Cardiac fibroblast (primary cell): Measurements from ENCODE around the gene PTS.

ENCODE experiments used
- DNase-seq, 2 donors: peaks; one replicate each; pipeline versions ENCODE4 v3.0.0 to v3.0.0-alpha.2; 2010; ENCODE audit warnings: low read depth in 2 of 2
- H3K4me3 ChIP-seq, 2 donors: replicated peaks in 1 of 2; 1 replicate in 1 of 2; 2 replicates in 1 of 2; pipeline ENCODE4 v1.5.1; 2011; ENCODE audit warnings: low read depth in 2 of 2, low read length in 2 of 2, mild to moderate bottlenecking in 2 of 2, moderate library complexity in 1 of 2
- TF ChIP-seq, protein P1 (sequence below): IDR thresholded peaks from one replicate; pipeline ENCODE4 v1.5.1; 2011; ENCODE audit warnings: low read depth, mild to moderate bottlenecking, low read length, inconsistent platforms

The PTS gene

DNA sequence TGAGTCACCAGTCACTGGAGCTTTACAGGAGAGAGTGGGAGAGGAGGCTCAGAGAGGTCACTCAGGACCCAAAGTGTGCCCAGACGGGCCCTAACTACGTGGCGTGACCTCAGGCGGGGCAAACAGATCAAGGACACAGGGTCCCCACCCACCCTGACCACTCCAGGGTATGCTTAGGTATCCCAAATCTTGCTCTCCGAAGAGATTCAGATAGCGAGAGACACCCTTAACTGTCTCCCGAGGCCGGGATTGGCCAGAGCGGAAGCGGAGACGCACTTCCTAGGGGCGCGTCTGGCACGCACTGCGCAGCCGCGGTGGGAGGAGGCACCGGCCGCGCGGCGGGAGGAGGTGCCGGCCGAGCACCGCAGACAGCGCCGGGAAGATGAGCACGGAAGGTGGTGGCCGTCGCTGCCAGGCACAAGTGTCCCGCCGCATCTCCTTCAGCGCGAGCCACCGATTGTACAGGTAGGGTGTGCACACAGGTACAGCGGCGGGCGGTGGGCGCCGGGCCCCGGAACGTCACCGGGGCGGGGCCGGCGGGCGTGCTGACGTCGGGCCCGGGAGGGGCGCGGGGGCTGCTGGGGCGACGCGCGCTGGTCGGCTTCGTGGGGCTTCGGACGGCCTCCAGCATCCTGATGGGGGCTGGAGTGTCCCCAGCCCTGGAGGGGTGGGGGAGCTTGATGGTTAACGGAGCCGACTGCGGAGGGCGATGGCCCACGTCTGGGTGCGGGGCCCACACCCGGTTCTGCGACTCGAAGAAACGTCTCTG lies at the start of gene PTS:
TSS of gene PTS (plus strand) at position 367 of the 769 bp plus-strand sequence. CDS start at position 383, 16 bp downstream.
- peak; percentile 89 to 91 for DNase-seq
- TF ChIP-seq, protein P1, sequence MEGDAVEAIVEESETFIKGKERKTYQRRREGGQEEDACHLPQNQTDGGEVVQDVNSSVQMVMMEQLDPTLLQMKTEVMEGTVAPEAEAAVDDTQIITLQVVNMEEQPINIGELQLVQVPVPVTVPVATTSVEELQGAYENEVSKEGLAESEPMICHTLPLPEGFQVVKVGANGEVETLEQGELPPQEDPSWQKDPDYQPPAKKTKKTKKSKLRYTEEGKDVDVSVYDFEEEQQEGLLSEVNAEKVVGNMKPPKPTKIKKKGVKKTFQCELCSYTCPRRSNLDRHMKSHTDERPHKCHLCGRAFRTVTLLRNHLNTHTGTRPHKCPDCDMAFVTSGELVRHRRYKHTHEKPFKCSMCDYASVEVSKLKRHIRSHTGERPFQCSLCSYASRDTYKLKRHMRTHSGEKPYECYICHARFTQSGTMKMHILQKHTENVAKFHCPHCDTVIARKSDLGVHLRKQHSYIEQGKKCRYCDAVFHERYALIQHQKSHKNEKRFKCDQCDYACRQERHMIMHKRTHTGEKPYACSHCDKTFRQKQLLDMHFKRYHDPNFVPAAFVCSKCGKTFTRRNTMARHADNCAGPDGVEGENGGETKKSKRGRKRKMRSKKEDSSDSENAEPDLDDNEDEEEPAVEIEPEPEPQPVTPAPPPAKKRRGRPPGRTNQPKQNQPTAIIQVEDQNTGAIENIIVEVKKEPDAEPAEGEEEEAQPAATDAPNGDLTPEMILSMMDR = no peak
- H3K4me3 ChIP-seq = peak within 1 kb of the TSS; percentile 79 to 89

DNA sequence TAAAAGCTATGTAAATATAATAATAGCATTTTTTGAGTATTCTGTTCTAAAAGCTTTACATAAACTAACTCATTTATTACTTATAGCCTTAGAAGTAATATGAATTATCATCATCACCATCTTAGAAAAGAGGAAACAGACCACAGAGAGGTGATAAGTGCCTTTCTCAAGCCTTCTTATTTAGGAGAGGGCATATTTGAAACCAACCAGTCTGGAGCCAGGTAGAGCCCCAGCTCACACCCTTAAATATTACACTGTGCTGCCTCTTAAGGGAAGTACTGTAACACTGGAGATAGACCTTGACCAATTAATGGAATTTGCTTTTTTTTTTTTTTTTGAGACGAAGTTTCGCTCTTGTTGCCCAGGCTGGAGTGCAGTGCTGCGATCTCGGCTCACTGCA lies 48.6 kb upstream of the PTS start:
- TF ChIP-seq, protein P1 = no peak
- DNase-seq = no peak
- no peak overlapping the region for H3K4me3 ChIP-seq

DNA sequence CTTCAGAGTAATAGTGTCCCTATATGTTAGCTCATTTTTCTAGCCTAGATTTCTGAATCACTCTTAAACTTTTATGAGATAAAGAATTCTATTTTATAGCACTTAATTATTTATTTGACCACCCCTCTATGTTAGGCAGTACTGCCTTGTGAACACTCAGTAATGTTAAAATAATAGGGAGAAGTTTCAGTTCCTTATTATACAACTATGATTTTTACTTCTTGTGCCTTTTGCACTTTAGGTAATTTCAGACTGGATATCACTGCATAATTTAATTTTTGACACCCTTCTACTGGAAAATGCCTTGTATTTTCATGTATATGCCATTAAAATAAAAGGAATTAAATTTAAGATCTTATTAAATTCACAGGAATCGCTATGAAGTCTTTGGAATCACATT lies 47.8 kb upstream of the PTS start:
- no peak for DNase-seq
- H3K4me3 ChIP-seq = no peak overlapping the region
- TF ChIP-seq, protein P1 = no peak

DNA sequence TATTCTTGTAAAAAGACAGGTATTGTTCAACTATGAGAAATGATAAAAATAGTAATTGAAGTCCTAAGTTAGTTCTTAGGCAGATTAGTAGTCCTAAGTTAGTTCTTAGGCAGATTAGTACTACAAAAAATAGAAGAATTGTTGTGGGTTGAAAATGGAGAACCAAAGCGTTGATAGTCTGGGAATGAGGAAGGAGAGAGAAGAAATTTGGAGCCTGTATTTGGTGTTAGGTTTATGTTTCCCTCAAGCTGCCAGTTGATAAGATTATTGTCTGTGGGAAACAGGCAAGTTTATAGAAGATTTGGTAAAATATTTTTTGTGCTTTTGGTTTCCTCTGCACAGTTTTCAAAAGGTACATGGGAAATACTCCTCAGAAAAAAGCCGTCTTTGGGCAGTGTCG lies 47.3 kb upstream of the PTS start:
- no peak for DNase-seq
- H3K4me3 ChIP-seq = no peak overlapping the region
- TF ChIP-seq, protein P1 = no peak

DNA sequence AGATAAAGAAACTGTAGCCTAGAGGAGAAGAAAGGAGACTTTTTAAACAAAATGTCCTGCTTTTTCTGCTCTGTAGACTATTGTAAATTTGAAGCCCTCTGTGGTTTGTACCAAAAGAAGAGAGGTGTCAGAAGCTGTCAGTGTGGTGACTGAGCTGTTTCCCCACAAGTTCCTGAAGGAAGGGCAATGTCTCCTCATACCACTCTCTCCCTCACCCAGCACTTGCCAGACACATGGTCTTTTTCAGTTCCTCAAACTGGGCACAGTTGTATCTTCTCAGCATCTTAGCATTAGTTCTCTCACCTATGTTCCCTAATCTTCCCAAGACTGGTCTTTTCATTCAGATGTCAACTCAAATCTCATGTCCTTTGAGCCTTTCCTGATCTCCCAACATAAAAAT lies 46.6 kb upstream of the PTS start:
- DNase-seq = no peak
- H3K4me3 ChIP-seq = no peak overlapping the region
- TF ChIP-seq, protein P1 = no peak

DNA sequence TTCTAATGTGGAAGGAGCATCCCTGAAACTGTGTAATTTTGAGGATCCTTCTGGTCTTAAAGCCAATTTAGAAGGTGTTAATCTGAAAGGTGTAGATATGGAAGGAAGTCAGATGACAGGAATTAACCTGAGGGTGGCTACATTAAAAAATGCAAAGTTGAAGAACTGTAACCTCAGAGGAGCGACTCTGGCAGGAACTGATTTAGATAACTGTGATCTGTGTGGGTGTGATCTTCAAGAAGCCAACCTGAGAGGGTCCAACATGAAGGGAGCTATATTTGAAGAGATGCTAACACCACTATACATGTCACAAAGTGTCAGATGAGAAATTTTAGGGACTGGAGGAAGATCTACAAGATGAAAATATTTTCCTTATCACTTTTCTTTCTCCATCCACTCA lies 43.4 kb upstream of the PTS start:
- TF ChIP-seq, protein P1 = no peak
- DNase-seq = no peak
- H3K4me3 ChIP-seq = no peak overlapping the region

DNA sequence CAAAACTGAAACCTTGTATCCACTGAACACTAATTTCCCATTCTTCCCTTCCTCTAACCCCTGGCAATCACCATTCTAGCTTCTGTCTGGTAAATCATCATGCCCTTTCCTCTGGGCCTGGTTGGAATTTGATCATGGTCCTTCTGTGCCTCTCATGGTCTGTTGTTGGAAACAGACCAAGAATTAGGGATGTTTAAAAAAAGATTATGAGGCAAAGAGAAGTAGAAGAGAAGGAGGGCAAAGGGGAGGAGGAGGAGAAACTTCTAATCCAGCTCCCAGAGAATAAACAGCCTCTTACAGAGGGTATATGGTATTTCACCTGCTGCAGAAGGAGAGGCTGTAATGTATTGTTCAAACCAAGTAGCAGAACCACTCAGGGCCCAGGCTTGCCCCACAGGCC lies 40.3 kb upstream of the PTS start:
- no peak overlapping the region for H3K4me3 ChIP-seq
- TF ChIP-seq, protein P1 = no peak
- no peak for DNase-seq
